ENCODE data around the gene ADCK1. TPM values are rescaled to one million over a fixed set of nuclear protein-coding genes. Genes with fewer than 3 reads are reported as not detected.

The ADCK1 gene
- total RNA-seq, 1 experiment from 2014 or later, result 8.3 TPM

GRCh38 chr14:77962731-77963520, 163.0 kb downstream of the ADCK1 start:
- TF ChIP-seq CTCF (conservative IDR thresholded peaks at IDR 0.05; ENCODE audit: low read depth, low read length) (no peak), EZH2 (IDR thresholded peaks at IDR 0.05; ENCODE audit: borderline replicate concordance, low read depth, low read length, poor library complexity, severe bottlenecking) (no peak)
- Histone ChIP-seq H3K27me3 (replicated peaks; ENCODE audit: insufficient read depth, low read depth, low read length, poor library complexity) (peaks cover 16% of the 10 kb centered on the region), H3K36me3 (ENCODE audit: insufficient read depth, low read length, poor library complexity, severe bottlenecking) (no peaks in the 10 kb centered on the region), H3K9me3 (ENCODE audit: low read depth, low read length, poor library complexity, severe bottlenecking) (no peaks in the 10 kb centered on the region), H3K4me3 (ENCODE audit: low read depth, low read length, poor library complexity, severe bottlenecking) (no peak overlapping the region), H3K27ac (ENCODE audit: low read depth, low read length, poor library complexity, severe bottlenecking) (no peak overlapping the region), H3K4me1 (ENCODE audit: insufficient read depth, low read length, poor library complexity, severe bottlenecking) (no peaks in the 10 kb centered on the region)
- no TSS peak for BruUV-seq (replicated peaks)
- intact Hi-C loops (cut with micrococcal nuclease; ENCODE audit: unreplicated experiment), result no loop called here
- CTCF ChIA-PET, result no interaction called here
- DNase-seq (ENCODE audit: low spot score), result no peak
- POLR2A ChIA-PET (ENCODE audit: low non-redundant PET), result no interaction called here

- intact Hi-C loops (cut with micrococcal nuclease; ENCODE audit: unreplicated experiment), result no loop called here
- no peaks in the 10 kb centered on the region for H3K4me1 ChIP-seq (ENCODE audit: insufficient read depth, low read length, poor library complexity, severe bottlenecking)
- H3K27ac ChIP-seq (ENCODE audit: low read depth, low read length, poor library complexity, severe bottlenecking), result no peak overlapping the region
- no TSS peak for BruUV-seq (replicated peaks)
- TF ChIP-seq CTCF (conservative IDR thresholded peaks at IDR 0.05; ENCODE audit: low read depth, low read length) (no peak), EZH2 (IDR thresholded peaks at IDR 0.05; ENCODE audit: borderline replicate concordance, low read depth, low read length, poor library complexity, severe bottlenecking) (no peak)
- H3K36me3 ChIP-seq (ENCODE audit: insufficient read depth, low read length, poor library complexity, severe bottlenecking), result no peaks in the 10 kb centered on the region
- ChIA-PET POLR2A (ENCODE audit: low non-redundant PET) (no interaction called here), CTCF (no interaction called here)
- DNase-seq (ENCODE audit: low spot score), result no peak
- H3K27me3 ChIP-seq (replicated peaks; ENCODE audit: insufficient read depth, low read depth, low read length, poor library complexity), result peaks cover 16% of the 10 kb centered on the region
- no peaks in the 10 kb centered on the region for H3K9me3 ChIP-seq (ENCODE audit: low read depth, low read length, poor library complexity, severe bottlenecking)
- no peak overlapping the region for H3K4me3 ChIP-seq (ENCODE audit: low read depth, low read length, poor library complexity, severe bottlenecking)
Observed at GRCh38 chr14:77964586-77964985, 164.7 kb downstream of the ADCK1 start.

- Histone ChIP-seq H3K4me3 (ENCODE audit: low read depth, low read length, poor library complexity, severe bottlenecking) (no peak overlapping the region), H3K27ac (ENCODE audit: low read depth, low read length, poor library complexity, severe bottlenecking) (no peak overlapping the region), H3K36me3 (ENCODE audit: insufficient read depth, low read length, poor library complexity, severe bottlenecking) (no peaks in the 10 kb centered on the region), H3K9me3 (ENCODE audit: low read depth, low read length, poor library complexity, severe bottlenecking) (no peaks in the 10 kb centered on the region), H3K4me1 (ENCODE audit: insufficient read depth, low read length, poor library complexity, severe bottlenecking) (no peaks in the 10 kb centered on the region), H3K27me3 (replicated peaks; ENCODE audit: insufficient read depth, low read depth, low read length, poor library complexity) (peaks cover 16% of the 10 kb centered on the region)
- CTCF ChIA-PET, result no interaction called here
- no TSS peak for BruUV-seq (replicated peaks)
- POLR2A ChIA-PET (ENCODE audit: low non-redundant PET), result no interaction called here
- no peak for TF ChIP-seq EZH2 (IDR thresholded peaks at IDR 0.05; ENCODE audit: borderline replicate concordance, low read depth, low read length, poor library complexity, severe bottlenecking)
- TF ChIP-seq CTCF (conservative IDR thresholded peaks at IDR 0.05; ENCODE audit: low read depth, low read length), result no peak
- DNase-seq (ENCODE audit: low spot score), result no peak
- intact Hi-C loops (cut with micrococcal nuclease; ENCODE audit: unreplicated experiment), result no loop called here
Observed at GRCh38 chr14:77965050-77965449, 165.1 kb downstream of the ADCK1 start.

Data from A673 (cell line).